ENCODE measurements around the gene RUFY3.
"Not testable (repeated sequence)": the region's sequence is repeated elsewhere in the genome, so short reads cannot be mapped to it uniquely, and the experiment has no call there.

RUFY3 gene

DNA sequence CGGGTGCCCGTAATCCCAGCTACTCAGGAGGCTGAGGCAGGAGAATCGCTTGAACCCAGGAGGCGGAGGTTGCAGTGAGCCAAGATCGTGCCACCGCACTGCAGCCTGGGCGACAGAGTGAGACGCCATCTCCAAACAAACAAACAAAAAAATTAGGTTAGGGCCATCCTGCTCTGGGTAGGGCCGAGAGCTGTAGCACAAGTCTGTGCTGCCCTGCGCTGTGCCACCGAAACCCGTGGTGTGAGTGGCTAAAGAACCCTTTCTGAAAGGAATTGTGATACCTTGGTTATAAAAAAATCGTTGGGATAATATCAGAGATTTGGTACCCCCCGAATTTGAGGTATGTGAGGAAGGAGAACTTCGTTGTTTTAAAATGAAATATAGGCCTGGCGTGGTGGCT is 118.9 kb downstream of the RUFY3 start:
- not testable (repeated sequence) for DNase-seq (ENCODE audit: low spot score)

DNA sequence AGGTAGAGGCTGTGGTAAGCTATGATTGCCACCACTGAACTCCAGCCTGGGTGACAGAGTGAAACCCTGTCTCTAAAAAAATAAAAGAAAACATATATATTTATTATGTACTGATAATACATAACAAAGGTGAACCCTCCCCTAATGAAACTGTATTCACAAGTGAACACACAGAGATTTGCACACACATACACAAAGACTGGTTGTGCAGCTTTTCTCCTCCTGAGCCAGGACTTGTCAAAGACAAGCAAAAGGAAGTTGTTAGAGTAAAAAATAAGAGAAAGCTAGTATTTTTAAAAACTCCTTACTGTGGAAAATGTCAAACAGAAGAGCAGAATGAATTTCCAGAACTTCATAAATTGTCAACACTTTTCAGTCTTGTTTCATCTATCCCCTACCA is 119.4 kb downstream of the RUFY3 start:
- DNase-seq (ENCODE audit: low spot score): no peak

DNA sequence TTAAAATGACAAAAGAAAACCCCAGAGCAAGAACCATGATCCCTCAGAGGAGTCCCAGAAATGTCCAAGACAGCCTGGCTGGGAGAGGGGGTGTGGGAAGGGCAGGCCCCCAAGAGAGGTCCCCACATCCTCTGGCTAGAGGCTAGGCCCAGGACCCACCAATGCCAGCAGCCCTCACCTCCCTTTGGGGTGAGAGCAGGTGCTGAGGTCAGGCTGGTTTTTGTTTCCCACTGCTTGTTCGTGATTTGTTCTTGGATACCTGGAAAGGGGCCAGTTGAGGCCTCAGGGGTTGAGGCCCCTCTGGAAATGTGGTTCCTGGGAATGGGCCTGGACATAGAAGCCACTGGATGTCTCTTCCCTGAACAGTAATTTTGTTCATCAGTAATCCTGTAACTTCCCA is 120.2 kb downstream of the RUFY3 start:
- DNase-seq (ENCODE audit: low spot score): no peak

- no peak for DNase-seq (ENCODE audit: low spot score)
These were observed 121.1 kb downstream of the RUFY3 start for GRCh38 chr4:70842761-70843435.

DNA sequence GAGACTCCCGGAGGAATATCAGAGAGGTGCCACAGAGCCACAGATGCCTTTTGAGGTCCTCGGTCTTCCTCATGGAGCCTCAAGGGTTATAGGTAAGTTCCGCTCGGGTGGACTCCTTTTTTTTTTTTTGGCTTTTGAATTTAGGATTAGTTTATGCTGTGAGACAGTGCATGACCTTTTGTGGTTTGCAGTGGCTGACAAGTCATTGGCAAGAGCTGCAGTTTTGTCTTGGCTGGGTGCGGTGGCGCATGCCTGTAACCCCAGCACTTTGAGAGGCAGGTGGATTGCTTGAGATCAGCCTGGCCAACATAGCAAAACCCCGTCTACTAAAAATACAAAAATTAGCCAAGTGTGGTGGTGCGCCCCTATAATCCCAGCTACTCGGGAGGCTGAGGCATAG is 122.4 kb downstream of the RUFY3 start:
- no peak for DNase-seq (ENCODE audit: low spot score)

DNA sequence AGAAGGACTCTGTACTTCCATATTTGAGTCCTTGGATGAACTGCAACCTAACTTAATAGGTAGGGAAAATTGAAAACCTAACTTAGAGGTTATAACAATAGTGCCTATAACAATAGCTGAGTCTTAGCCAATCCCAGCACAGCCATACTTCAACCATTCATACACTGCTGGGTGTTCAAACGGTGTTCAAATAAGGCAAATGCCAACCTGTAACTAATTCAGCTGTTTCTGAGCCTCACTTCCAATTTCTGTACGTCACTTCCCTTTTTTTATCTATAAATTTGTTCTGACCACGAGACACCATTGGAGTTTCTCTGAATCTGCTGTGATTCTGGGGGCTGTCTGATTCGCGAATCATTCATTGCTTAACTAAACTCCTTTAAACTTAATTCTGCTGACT is 127.5 kb downstream of the RUFY3 start:
- no peak for DNase-seq (ENCODE audit: low spot score)

DNA sequence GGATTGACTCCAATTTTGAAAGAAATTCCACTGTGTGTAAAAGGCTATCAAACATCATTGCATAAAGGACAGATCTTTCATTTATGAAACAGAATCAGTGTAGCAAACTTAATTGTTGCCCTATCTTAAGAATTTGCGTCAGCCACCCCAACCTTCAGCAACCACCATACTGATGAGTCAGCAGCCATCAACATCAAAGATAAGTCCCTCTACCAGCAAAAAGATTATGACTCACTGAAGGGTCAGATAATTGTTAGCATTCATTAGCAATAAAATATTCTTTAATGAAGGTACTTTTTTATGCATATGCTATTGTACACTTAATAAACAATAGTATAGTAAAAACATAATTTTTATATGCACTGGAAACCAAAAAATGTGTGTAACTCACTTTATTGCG is 133.7 kb downstream of the RUFY3 start:
- no peak for DNase-seq (ENCODE audit: low spot score)

Measured in AG08395 (cell line).